Suprapubic skin (tissue), 3 donors: Measurements from ENCODE around the gene WSB1.

Source experiments
- POLR2AphosphoS5 ChIP-seq, 3 donors: sonication (generic); formaldehyde crosslinking; IDR thresholded peaks; one replicate each; pipeline ENCODE4 v1.6.1; 2017; ENCODE audit warnings: antibody characterized with exemption in 3 of 3
- TF ChIP-seq, protein P1 (sequence below), 2 donors: fragments of 200-600 bp in 1 of 2; fragments of 450-650 bp in 1 of 2; sonication (generic) in 1 of 2; IDR thresholded peaks; one replicate each; pipeline ENCODE4 v1.5.1; 2016 to 2019; ENCODE audit warnings: antibody characterized with exemption in 2 of 2, mild to moderate bottlenecking in 1 of 2, moderate library complexity in 1 of 2

DNA sequence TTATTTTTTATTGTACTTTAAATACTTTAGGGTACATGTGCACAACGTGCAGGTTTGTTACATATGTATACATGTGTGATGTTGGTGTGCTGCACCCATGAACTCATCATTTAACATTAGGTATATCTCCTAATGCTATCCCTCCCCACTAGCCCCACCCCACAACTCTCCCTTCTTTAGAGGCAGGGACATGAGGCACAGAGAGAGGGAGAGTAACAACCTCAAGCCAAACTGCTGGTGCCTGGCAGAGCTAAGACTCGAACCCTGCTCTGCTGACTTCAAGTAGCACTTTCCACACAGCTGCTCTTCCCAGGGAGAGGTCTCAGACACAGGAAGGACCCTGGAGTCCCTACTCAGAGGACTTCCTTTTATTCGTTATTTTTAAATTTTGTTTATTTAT is 69.4 kb downstream of the WSB1 start:
- TF ChIP-seq, protein P1, sequence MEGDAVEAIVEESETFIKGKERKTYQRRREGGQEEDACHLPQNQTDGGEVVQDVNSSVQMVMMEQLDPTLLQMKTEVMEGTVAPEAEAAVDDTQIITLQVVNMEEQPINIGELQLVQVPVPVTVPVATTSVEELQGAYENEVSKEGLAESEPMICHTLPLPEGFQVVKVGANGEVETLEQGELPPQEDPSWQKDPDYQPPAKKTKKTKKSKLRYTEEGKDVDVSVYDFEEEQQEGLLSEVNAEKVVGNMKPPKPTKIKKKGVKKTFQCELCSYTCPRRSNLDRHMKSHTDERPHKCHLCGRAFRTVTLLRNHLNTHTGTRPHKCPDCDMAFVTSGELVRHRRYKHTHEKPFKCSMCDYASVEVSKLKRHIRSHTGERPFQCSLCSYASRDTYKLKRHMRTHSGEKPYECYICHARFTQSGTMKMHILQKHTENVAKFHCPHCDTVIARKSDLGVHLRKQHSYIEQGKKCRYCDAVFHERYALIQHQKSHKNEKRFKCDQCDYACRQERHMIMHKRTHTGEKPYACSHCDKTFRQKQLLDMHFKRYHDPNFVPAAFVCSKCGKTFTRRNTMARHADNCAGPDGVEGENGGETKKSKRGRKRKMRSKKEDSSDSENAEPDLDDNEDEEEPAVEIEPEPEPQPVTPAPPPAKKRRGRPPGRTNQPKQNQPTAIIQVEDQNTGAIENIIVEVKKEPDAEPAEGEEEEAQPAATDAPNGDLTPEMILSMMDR (IDR thresholded peaks at IDR 0.05) = no peak
- no peak for TF ChIP-seq POLR2AphosphoS5 (IDR thresholded peaks at IDR 0.05)
